ENCODE results near the gene VAV2. TPM values are rescaled to one million over a fixed set of nuclear protein-coding genes. Genes with fewer than 3 reads are reported as not detected.

Gene VAV2
- total RNA-seq, 1 donor from 2014 or later, result 12.8 TPM

DNA sequence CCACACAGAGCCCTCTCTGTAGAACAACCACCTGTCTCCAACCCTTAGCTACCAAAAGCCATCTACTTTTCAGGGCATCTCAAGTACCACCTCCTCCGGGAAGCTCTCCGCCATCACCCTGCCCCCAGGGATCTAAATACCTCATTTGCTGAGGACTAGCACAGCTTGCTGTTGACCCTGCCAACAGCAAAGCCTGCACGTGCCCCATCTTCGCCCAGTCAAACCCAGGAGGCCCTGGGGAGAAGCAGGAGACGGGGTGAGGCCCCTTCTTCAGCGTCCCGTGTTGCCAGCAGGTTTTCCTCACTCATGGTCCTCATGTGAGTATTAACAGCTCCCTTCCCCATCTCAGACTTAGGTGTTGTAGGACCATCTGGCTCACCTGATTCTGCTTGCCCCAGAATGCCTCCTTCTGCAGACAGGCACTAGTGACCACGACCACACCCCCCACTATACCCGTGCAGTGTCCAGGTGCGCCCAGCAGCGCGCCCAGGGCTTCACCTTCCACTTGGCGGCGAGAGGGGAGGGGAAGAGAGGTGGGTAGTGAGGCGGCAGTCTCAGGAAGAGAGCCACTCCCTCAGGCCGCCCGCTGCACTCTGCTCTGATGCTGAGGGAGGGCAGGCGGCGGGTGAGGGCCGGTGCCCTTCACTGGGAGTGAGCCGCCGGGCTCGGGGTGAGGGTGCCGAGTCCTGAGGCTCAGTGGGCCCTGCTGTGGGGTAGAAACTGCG is 11.1 kb downstream of the VAV2 start:
- DNase-seq (ENCODE audit: low spot score), result no peak

DNA sequence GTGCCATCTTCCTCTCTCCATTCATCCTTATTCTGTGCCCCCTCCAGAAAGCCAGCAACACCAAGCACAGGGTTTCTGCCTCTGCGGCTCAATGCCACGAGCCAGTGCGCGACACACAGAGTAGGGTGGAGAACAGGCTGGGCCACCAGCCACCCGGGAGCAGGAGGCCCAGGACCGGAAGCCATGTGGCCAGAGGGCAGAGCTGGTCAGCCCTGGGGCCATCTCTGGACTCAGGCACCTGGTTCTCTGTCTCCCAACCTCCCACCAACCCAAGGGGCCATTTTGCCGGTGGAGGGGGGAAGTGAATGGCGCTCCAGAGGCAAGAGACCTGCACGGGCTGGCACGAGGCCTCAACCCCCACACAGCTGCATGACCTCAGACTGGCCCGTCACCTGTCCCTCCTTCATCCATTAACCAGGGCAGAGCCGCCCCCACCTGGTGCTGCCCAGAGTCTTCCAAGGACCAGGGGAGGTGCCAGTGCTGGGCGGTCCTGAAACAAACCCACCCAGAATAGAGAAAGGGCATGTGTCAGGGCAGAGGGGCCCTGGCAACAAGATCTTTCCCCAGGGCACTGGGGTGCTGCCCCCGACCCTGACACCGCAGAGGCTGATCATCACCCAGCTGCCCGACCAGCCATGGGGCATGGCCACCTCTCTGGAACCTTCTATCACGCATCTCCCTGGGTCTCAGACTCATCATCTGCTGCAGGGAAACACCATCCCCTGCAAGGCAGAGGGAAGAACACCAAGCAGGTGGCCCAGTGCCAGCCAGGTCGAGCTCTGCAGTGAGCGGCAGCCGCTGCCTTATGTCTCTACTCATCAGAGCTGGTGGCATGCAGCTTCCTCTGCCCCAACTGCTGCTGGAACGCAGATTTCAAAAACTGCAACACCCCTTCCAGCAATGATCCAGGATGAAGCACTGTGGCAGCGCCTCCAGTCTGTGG is 11.9 kb downstream of the VAV2 start:
- DNase-seq (ENCODE audit: low spot score), result no peak

DNA sequence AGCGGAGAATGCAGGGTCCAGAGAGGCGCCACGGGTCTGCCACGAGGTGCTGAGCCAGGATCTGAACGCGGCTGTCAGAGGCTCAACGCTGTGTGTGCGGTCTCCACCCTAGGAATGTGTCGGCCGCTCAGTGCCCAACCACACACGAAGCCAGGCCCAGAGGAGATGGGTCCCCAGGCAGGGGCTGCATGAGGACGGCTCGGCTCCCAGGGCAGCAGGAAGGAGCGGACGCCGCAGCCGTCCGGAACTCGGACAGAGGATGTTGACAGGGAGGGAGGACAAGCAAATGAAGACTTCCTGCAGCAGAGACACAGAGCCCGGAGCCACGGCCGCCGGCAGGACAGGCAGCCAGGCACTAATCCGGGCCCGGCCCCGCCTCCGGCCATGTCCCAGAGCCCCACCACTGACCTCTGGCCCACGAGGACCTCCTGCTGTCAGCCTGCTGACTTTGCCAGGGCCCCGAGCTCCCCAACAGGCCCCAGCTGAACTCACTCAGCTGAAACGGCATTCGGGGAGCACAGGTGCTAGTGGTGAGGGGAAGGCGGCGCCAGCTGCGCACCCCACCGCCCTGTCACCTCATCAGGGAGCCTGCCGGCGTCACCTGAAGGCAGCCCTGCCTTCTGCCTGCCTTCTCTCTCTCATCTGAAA is 12.7 kb downstream of the VAV2 start:
- DNase-seq (ENCODE audit: low spot score), result peak; percentile 26

DNA sequence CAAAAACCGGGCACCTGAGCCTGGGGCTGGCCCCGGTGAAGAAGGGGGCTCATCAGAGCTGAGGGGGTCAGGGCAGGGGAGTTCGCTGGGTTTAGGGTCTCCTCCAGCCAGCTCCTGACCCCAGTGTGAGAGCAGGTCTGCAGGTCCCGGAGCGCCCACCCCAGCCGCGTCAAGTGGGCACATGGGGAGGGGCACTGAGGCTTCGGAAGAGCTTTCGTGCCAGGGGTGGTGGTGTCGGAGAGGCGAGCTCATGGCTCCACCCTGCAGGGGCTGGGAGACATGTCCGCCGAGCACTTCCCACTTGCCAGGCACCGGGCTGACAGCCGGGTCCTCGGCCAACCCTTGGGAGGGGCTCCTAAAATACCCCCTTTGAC is 13.2 kb downstream of the VAV2 start:
- DNase-seq (ENCODE audit: low spot score), result no peak

DNA sequence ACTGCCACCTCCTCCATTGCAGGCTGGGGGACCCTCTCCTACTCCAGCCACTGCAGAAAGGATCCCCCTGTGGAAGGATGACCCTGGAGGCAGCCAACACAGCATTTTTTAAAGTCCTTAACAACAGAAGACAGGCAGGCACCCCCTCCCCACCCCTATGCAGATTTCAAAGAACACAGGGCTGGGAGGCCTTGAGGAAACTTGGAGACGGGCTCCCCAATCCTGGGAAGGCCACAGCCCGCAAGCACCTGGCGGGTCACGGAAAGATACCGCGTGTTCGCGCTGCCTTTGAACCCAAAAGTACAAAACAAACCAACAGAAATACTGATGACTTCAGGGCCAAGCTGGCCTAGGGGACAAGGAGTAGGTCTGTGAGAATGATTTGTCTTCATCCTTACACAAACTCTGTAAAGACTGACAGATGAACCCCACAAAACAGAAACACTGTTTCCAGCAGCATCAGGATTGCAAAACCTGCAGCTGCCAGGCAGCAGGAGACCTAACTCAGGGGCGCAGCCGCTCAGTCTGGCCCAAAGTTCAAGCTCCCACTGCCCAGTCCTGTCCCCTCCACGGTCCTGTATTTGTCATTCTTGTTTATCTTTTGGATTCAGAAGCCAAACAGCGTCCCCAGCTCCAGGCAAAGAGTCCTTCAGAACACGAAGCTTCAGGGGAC is 13.8 kb downstream of the VAV2 start:
- no peak for DNase-seq (ENCODE audit: low spot score)

DNA sequence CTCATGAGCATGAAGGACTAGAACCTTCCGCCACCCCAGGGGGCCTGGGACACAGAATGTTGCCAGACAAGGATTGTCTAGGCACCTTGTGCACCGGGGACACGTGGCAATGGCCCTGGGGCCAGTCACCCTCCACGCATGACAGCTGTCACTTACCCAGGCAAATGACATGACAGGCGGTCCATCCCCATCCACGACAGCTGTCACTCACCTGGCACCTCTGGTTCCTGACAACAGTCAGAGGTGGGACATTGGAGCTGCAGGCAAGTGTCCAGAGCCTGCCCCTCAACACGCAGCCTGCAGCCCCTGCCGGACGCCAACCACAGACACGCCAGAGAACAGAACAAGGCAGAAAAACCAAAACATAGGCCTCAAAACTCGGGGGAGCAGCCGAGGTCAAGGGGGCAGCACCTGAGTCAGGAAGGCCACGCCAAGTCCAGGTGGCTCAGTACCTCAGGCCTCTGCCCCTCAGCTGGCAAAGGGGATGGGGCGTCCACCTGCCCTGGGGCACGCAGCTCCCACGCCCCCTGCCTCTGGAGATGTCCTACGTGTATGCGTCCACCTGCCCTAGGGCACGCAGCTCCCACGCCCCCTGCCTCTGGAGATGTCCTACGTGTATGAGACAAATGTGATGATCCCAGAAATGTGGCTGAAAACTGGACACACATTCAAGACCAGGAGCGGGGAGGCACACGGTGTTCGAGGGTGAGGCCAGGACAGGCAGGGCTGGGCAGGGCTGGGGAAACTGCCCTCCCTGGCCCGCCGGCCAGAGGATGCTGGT is 14.5 kb downstream of the VAV2 start:
- DNase-seq (ENCODE audit: low spot score), result no peak

DNA sequence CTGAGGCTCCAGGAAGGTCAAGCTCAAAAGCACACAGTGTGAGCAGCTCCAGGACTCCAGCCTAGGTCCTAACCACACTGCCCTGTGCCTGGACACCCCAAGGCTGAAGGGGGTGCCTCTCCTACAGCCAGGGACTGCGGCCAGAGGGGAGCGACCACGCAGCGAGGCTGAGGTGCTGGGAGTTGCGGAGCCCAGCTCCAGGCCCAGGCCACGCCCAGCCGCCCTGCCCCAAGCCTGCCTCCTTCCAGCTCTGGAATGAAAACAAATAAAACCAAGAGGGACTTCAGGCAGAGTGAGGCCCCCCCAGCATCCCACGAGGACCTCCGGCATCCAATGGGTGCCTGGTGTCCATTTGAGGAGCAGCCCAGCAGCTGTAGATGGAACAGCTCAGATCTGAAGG is 15.2 kb downstream of the VAV2 start:
- no peak for DNase-seq (ENCODE audit: low spot score)

DNA sequence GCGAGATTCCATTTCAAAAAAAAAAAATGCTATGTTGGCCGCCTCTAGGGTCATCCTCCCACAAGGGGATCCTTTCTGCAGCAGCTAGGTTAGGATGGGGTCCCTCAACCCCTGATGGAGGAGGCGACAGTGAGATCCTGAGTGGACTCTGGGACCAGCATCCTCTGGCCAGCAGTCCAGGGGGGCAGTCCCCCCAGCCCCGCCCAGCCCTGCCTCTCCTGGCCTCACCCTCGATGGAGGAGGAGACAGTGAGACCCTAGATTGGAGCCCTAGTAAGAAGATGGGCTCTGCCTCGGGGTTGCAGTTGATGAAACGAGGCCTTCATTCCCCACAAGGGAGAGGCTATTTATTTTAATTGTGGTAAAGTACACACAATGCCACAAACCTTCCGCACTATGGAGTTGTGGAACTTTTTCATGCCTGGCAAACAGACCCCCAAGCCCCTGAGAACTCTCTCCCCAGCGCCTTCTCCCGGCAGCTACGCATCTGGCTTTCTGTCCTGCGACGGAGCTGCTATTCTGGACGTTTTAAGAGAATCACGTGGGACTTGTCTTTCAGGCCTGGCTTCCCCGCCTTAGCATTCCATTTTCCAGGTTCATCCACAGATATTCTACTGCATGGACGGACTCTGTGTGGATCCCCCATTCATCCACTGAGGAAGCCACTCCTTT is 15.8 kb downstream of the VAV2 start:
- DNase-seq (ENCODE audit: low spot score), result no peak

DNA sequence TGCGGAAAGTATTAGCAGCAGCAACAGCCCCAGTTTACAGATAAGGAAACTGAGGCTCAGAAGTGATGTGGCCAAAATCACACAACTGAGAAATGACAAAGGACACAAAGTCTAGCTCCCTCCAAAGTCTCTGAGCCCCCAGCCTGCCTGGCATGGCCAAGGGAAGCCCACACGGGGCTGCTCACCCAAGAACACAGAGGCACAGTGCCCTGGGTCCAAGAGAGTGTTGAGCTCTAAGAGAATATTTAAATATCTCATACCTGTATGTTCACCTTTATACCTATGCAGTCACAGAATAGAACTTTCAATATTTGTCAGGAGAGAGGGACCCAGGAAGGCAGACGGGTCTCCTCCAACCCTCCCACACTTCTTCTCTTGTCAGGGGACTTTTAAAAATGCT is 16.6 kb downstream of the VAV2 start:
- DNase-seq (ENCODE audit: low spot score), result no peak

DNA sequence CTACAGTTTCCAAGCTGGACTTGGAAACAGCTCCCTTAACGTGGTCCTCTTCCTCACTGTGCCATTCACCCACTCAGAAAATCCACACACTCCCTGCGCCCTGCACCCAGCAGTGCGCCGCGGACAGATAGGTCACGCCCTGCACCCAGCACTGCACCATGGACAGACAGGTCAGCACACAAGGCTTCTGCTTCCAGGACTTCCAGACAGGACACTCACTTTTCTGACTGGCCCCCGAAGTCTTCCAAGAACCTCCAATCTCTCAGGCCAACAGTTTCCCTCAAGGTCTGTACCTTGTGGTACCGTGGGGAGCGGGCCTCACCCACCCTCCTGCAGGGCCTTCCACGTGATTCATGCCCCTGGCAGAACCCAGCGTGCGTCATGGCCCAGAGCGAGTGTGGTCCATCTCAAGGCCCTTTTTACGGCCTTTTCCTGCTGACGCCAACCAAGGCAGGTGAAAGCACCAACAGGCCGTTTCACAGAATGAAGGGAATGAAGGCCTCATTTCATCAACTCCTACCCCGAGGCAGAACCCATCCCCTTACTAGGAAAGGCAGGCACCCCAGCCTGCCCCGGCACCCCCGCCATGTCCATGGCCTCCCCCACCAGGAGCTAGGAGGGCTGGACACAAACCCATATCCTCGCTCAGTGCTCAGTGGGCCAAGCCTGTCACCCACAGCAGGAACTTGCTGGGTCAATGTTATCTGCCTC is 17.3 kb downstream of the VAV2 start:
- DNase-seq (ENCODE audit: low spot score), result no peak

DNA sequence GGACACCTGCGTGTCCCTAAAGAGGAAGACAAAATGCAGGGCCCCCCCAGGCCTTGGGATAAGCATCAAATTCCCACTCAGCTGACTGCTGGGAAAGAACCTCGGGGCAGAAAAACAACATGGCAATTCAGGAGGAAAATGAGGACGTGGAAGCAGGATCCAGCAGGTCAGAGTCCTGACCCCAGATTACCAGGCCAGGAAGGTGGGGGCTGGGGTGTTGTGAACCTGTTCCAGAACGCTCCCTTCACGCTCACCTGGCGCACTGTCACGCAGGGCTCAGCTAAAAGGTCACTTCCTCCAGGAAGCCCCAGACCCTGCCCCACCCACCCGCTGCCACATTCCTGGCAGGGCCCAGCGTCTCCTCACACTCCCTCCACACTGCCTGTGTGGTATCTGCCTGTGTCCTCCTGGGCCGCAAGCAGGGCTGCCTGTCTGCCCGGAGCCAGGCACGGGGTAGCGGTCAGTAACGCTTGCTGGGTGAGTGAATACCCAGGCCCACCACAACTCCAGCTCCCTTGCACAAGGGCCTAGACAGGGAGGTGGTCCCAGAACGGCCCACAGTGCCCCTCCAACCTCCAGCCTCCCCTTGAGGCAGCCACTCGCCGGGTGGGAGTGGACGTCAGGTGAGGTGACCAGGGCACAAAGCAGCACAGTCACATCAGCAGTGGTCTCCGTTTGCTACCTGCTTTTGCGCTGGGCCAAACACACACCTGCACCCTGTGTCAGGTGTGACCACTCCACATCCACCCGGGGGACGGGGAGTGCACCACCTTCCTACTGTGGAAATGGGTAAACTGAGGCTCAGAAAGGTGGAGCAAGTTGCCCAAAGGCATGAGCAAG is 18.1 kb downstream of the VAV2 start:
- no peak for DNase-seq (ENCODE audit: low spot score)

DNA sequence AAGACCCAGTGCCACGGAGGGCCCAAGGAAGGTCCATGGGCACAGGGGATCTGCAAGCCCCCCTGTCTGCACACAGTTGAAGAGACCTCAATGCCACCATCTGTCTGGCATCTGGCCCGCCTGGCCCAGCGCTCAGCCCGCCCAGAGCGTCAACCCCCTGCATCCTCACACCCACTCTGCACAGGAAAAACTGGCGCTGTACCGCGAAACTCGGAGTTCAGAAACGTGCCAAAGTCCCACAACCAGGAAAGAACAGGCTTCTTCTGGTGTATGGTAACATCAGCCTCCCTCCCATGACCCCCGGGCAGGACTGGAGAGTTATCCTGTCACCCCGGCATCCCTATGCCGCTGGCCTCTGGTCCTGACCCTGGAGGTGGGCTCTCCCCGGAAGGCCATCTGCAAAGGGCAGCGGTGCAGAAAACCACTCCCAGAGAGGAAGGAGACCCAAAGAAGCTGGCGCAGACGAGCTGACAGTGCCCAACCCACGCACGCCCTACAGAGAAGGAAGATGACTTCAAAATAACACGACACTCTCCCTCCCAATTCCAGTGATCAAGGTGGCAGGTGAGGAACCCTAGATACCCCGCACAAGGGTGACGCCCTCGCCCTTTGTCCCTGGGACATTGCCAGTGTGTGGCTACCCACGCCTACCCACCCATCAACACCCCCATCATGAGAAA is 18.9 kb downstream of the VAV2 start:
- DNase-seq (ENCODE audit: low spot score), result no peak

DNA sequence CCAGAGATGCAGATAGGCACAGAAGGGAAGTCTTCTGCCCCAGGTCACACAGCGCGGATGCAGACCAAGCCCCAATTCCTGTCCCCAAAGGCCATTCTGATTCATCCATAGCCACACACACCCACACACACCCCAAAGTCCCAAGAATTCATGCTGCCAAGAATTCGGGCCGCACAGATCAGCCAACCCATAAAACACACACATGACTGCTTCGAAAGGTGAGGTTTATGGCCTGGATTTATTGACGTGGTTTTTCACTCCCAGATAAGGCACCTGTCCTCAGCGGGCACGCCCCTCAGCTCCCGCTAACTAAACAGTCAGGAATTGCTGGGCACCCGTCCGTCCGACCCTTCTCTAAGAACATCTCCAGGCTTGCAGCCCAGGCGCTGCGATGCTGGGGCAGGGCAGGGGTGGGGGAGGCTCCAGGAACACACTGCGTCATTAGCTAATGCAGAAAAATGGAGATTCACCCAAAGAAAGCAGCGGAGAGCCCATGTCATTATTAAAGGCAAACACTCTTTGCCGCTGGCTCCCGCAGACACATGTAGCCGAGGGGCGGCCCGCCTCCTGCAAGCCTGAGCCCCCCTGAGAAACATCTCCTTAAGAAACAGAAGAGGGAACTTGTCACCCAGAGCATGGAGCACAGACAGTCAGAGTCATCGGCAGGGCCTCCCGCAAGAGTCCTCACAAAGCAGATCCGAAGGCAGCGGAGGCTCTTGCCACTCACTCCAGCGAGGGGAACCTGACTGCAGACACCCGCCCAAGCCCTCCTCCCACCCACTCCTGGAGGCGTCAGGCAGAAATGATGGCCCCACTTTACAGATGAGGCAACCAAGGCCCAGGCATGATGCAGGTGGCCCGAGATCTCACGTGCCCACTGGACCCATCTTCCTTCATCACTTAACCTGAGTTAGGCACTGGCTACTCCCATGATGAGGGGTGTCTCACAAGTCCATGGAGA is 19.9 kb downstream of the VAV2 start:
- DNase-seq (ENCODE audit: low spot score), result no peak

DNA sequence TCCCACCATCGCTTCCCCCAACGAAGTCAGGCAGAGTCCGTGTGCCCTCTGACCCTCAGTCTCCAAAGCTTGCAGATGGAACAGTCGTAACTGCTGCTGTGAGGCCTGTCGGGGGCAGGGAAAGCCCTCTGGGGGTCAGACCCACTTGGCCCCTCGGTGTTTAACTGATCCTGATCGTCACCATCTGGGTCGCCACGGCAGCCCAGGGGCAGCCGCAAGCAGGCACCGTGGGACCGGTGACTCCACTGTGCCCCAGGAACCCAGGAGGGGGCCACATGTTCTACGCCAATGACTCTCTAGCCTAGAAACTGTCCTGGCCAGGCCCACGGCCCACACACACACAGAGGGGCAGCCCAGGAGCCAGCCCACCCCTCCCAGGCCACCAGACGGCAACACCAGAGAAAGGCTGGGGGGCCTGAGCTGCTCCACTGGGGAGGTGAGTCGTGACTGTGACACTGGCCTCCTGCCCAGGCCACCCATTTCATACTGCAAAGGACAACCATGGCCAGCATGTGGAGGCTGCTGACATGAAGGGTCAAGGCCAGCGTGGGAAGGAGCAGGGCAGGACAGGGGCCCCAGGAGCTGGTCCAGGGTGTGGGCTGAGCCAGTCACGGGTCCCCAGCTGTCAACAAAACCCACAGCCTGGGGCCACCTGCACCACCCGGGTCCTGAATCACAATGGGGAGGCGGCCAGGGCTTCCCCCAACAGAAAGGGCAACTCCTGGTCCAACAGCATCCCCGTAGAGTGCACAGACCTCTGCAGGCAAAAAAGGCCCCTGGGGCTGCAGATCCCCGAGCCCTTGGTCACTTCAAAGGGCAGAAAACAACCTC is 20.8 kb downstream of the VAV2 start:
- no peak for DNase-seq (ENCODE audit: low spot score)

DNA sequence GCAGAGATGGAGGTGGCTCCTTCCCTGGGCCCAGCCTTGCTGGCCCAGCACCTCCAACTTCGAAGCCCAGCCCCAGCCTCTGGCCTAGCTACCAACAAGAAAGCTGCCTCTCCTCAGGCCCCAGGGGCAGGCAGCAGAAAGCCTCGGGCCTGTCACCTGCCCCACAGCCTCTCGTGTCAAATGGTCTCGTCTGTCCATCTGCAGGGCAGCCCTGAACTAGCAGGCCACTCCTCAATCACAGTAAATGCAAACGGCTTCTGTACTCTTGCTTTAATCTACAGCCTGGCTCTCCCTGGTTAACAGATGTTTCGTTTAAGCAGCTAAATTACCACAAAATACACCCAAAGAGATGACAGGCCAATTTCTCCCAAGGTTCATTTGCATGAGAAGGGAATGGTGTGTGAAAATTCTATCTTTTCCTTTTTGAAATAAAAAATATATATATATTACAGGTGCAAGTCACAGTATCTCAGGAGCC is 21.5 kb downstream of the VAV2 start:
- no peak for DNase-seq (ENCODE audit: low spot score)
